Common myeloid progenitor, CD34-positive (primary cell): Measurements from ENCODE around the gene VKORC1L1.
"Not testable (repeated sequence)": the region's sequence is repeated elsewhere in the genome, so short reads cannot be mapped to it uniquely, and the experiment has no call there.

Source experiments
- CTCF ChIA-PET: fragments of 350-600 bp; sonication (Branson Sonifier 250); formaldehyde crosslinking; loops from one replicate; lab custom pipeline; 2021; ENCODE audit warnings: antibody characterized with exemption; lab: Charles Lee
- POLR2A ChIA-PET: fragments of 350-600 bp; sonication (Branson Sonifier 250); formaldehyde crosslinking; loops from one replicate; lab custom pipeline; 2021; ENCODE audit warnings: antibody characterized with exemption; lab: Charles Lee
- DNase-seq, 3 donors: peaks; one replicate each; pipeline versions ENCODE4 v3.0.0 to v3.0.0-alpha.2; 2013
- H3K27ac ChIP-seq, 2 experiments: 1 replicate in 1 of 2; 2 replicates in 1 of 2; pipeline ENCODE4 v1.7.0; 2013; ENCODE audit warnings: inconsistent platforms in 2 of 2, low read length in 2 of 2, mild to moderate bottlenecking in 2 of 2, low read depth in 1 of 2, moderate library complexity in 1 of 2; ENCODE audit not compliant: severe bottlenecking in 2 of 2, insufficient read depth in 1 of 2, poor library complexity in 1 of 2
- H3K27me3 ChIP-seq, 5 experiments: replicated peaks in 2 of 5; 1 replicate in 3 of 5; 2 replicates in 2 of 5; pipeline versions ENCODE4 v1.6.1 to v1.7.0; 2013; ENCODE audit warnings: low read length in 4 of 5, mild to moderate bottlenecking in 2 of 5, moderate library complexity in 2 of 5, inconsistent platforms in 1 of 5; ENCODE audit not compliant: insufficient read depth in 5 of 5, control insufficient read depth in 4 of 5
- H3K36me3 ChIP-seq, 4 experiments: 1 replicate in 2 of 4; 2 replicates in 2 of 4; pipeline versions ENCODE4 v1.6.1 to v1.7.0; 2013; ENCODE audit warnings: low read length in 3 of 4, control low read depth in 1 of 4, mild to moderate bottlenecking in 1 of 4; ENCODE audit not compliant: control insufficient read depth in 4 of 4, insufficient read depth in 4 of 4
- H3K4me1 ChIP-seq, 4 experiments: 1 replicate in 3 of 4; 2 replicates in 1 of 4; pipeline versions ENCODE4 v1.6.1 to v1.7.1; 2013; ENCODE audit warnings: low read length in 3 of 4, mild to moderate bottlenecking in 3 of 4, control low read depth in 1 of 4, inconsistent platforms in 1 of 4, moderate library complexity in 1 of 4; ENCODE audit not compliant: control insufficient read depth in 4 of 4, insufficient read depth in 4 of 4; ENCODE audit errors: control extremely low read depth in 1 of 4
- H3K4me3 ChIP-seq, 7 experiments: 1 replicate in 4 of 7; 2 replicates in 3 of 7; pipeline versions ENCODE4 v1.5.1 to v1.7.0; 2013; ENCODE audit warnings: mild to moderate bottlenecking in 7 of 7, low read length in 6 of 7, moderate library complexity in 6 of 7, inconsistent platforms in 2 of 7, low read depth in 2 of 7, control low read depth in 1 of 7; ENCODE audit not compliant: insufficient read depth in 4 of 7, control insufficient read depth in 1 of 7; ENCODE audit errors: extremely low read depth in 1 of 7
- H3K9me3 ChIP-seq, 5 experiments: 1 replicate in 4 of 5; 2 replicates in 1 of 5; pipeline versions ENCODE4 v1.6.1 to v1.7.1; 2013; ENCODE audit warnings: low read length in 4 of 5, mild to moderate bottlenecking in 2 of 5, inconsistent platforms in 1 of 5, low read depth in 1 of 5, moderate library complexity in 1 of 5; ENCODE audit not compliant: control insufficient read depth in 4 of 5, insufficient read depth in 2 of 5; ENCODE audit errors: control extremely low read depth in 1 of 5
- WGBS: methylation state at CpG from one replicate; pipeline ENCODE4 v1.1.5; 2013; ENCODE audit not compliant: insufficient coverage; 5-methylcytosine and 5-hydroxymethylcytosine counted together

The VKORC1L1 gene

DNA sequence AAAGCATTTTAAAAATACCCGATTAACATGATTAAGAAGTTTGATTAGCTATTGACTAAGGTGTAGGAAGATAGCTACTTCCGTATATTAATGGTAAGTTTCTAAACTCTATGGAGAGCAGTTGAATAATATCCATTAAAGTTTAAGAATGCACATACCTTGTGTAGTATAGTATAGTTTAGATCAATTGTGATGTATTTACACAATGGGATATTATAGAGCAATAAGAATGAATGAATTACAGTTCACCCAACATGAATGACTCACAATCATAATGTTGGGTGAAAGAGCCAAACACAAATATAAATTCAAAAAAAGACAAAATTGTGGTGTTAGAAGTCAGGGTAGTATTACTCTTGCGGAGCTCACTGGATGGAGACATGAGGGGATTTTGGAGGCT is 24.4 kb downstream of the VKORC1L1 start:
- POLR2A ChIA-PET, H3K9me3 ChIP-seq, H3K27me3 ChIP-seq, DNase-seq, CTCF ChIA-PET, H3K4me1 ChIP-seq, H3K27ac ChIP-seq, H3K4me3 ChIP-seq: not testable (repeated sequence)
- H3K36me3 ChIP-seq, result peaks cover 0 to 18% (median 5%) of the 10 kb centered on the region in 4 experiments
- no CpG with 5 or more reads among the region's 3 CpGs for WGBS

GRCh38 chr7:65898677-65899447 is 26.0 kb downstream of the VKORC1L1 start:
- H3K4me3 ChIP-seq, DNase-seq, CTCF ChIA-PET, H3K4me1 ChIP-seq, H3K27me3 ChIP-seq, H3K27ac ChIP-seq: not testable (repeated sequence)
- 100% methylated on average over 2 of the region's 2 CpGs for WGBS
- Histone ChIP-seq H3K36me3 (peaks cover 3 to 21% (median 4%) of the 10 kb centered on the region in 4 experiments), H3K9me3 (peaks cover 0 to 18% (median 5%) of the 10 kb centered on the region in 5 experiments)
- POLR2A ChIA-PET, result interaction anchor here (0.7 kb wide), 1 partner anchor 10 kb away, joined by 3 read pairs; no protein-coding TSS in a partner anchor

GRCh38 chr7:65902306-65902705 is 29.4 kb downstream of the VKORC1L1 start:
- Histone ChIP-seq H3K9me3 (peaks cover 0 to 23% (median 7%) of the 10 kb centered on the region in 5 experiments), H3K4me3 (no peak overlapping the region), H3K27me3 (no peaks in the 10 kb centered on the region), H3K27ac (no peak overlapping the region), H3K4me1 (peaks cover 0 to 2% (median under 1%) of the 10 kb centered on the region in 4 experiments), H3K36me3 (peaks cover 3 to 23% (median 6%) of the 10 kb centered on the region in 4 experiments)
- DNase-seq, result no peak
- POLR2A ChIA-PET, result no interaction called here
- CTCF ChIA-PET, result no interaction called here

DNA sequence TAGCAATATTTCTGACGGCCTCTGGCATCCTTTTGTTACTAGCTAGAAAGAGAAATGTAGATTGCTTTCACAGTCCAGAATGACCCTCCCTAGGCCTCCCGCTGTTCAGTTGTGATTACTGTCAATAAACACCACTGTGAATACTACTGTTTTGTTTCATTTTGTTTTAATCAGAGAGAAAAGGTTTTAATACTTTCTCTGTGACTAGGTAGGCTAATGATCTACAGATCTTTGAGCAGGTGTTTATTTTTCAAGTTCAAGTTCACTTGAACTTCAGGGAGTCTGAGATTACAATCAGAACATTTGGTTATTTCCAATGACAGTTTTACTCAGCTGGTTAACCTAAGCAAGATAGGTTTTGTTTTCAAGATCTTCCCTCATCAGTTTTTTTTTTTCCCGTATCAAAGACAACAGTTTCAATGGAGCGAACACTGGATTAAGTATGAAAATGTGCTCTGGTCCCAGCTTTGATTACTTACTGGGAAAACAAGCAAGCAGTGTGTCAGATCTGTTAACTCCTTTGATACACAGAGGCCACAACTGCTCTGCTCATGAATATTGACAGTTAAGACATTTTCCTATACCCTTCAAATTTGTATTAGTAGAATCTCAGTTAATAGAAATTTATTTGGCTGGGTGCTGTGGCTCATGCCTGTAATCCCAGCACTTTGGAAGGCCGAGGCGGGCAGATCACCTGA is 34.8 kb downstream of the VKORC1L1 start:
- ChIA-PET CTCF (no interaction called here), POLR2A (no interaction called here)
- Histone ChIP-seq H3K36me3 (peaks cover 0 to 6% (median 4%) of the 10 kb centered on the region in 4 experiments), H3K27me3 (no peaks in the 10 kb centered on the region), H3K4me3 (no peak overlapping the region), H3K27ac (no peak overlapping the region), H3K9me3 (peaks cover 0 to 11% (median 5%) of the 10 kb centered on the region in 5 experiments), H3K4me1 (peaks cover 0 to 2% (median under 1%) of the 10 kb centered on the region in 4 experiments)
- 97% methylated on average over 3 of the region's 6 CpGs for WGBS
- no peak for DNase-seq

DNA sequence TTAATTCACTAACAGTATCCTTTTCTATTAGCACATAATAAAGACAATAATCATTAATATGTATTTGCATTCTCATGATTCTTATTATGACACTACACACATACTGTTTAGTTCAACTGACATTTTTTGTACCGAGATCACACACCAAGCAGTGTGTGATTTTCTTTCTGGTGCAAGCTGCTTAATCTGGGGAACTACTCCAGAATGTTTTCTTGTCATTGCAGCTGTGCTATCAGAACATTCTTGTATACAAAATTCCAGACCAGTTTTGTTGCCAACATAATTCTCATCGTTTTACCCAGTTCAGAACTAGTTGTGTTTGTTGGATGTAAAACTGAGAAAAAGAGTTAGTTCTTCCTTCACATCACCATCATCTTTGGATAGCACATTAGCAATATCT is 37.4 kb downstream of the VKORC1L1 start:
- Histone ChIP-seq H3K4me1 (peaks cover 0 to 2% (median under 1%) of the 10 kb centered on the region in 4 experiments), H3K27me3 (no peaks in the 10 kb centered on the region), H3K9me3 (no peaks in the 10 kb centered on the region), H3K36me3 (peaks cover 0 to 4% (median 0%) of the 10 kb centered on the region in 4 experiments), H3K27ac (no peak overlapping the region), H3K4me3 (no peak overlapping the region)
- 86% methylated on average over 1 of the region's 2 CpGs for WGBS
- CTCF ChIA-PET, result interaction anchor here (0.7 to 1.0 kb wide), 2 partner anchors 24 to 157 kb away, joined by 3 read pairs; no protein-coding TSS in a partner anchor
- DNase-seq, result no peak
- POLR2A ChIA-PET, result no interaction called here

GRCh38 chr7:65912237-65912636 is 39.4 kb downstream of the VKORC1L1 start:
- CTCF ChIA-PET, result no interaction called here

More at GRCh38 chr7:65912237-65912636, 39.4 kb downstream of the VKORC1L1 start:
- H3K27me3 ChIP-seq, result no peaks in the 10 kb centered on the region
- no peaks in the 10 kb centered on the region for H3K4me1 ChIP-seq
- H3K9me3 ChIP-seq, result no peaks in the 10 kb centered on the region
- 100% methylated on average over 5 of the region's 7 CpGs for WGBS
- DNase-seq, result no peak
- H3K27ac ChIP-seq, result no peak overlapping the region
- peaks cover 0 to 4% (median 2%) of the 10 kb centered on the region in 4 experiments for H3K36me3 ChIP-seq
- POLR2A ChIA-PET, result no interaction called here
- no peak overlapping the region for H3K4me3 ChIP-seq
